HepG2 (cell line): ENCODE measurements around the gene ACRBP. TPM values are rescaled to one million over a fixed set of nuclear protein-coding genes. Genes with fewer than 3 reads are reported as not detected.

ENCODE experiments used
- ETV6 ChIP-seq: sonication (generic); formaldehyde crosslinking; conservative IDR thresholded peaks from 2 replicates; pipeline ENCODE4 v1.4.0; 2020; ENCODE audit warnings: missing genetic modification reagents
- FOXP1 ChIP-seq, 2 experiments: fragments of 450-650 bp in 1 of 2; IDR thresholded peaks; 2 replicates each; pipeline ENCODE4 v1.6.1; 2017 to 2018; ENCODE audit warnings: antibody characterized with exemption in 1 of 2
- HNRNPLL ChIP-seq: fragments of 200-400 bp; formaldehyde crosslinking; IDR thresholded peaks from 2 replicates; pipeline ENCODE4 v1.6.1; 2017; ENCODE audit warnings: mild to moderate bottlenecking, low read depth, low read length; ENCODE audit not compliant: poor library complexity, severe bottlenecking
- HOXA3 ChIP-seq: sonication (generic); formaldehyde crosslinking; IDR thresholded peaks from 2 replicates; pipeline ENCODE4 v1.5.0; 2020; ENCODE audit warnings: missing genetic modification reagents
- KAT2B ChIP-seq: fragments of 150-350 bp; IDR thresholded peaks from 2 replicates; pipeline ENCODE4 v1.6.1; 2014; ENCODE audit warnings: low read depth, low read length, borderline replicate concordance
- KLF15 ChIP-seq: sonication (generic); formaldehyde crosslinking; IDR thresholded peaks from 2 replicates; pipeline ENCODE4 v1.8.1; 2023; ENCODE audit warnings: borderline replicate concordance, mild to moderate bottlenecking, inconsistent platforms, missing genetic modification reagents, mixed read lengths
- KMT2A ChIP-seq: sonication (generic); formaldehyde crosslinking; IDR thresholded peaks from 2 replicates; pipeline ENCODE4 v1.4.0; 2020; ENCODE audit warnings: missing genetic modification reagents
- MTA3 ChIP-seq: sonication (generic); formaldehyde crosslinking; IDR thresholded peaks from 2 replicates; pipeline ENCODE4 v1.4.0; 2020; ENCODE audit warnings: missing genetic modification reagents
- NR2C2 ChIP-seq: sonication (generic); formaldehyde crosslinking; IDR thresholded peaks from 2 replicates; pipeline ENCODE4 v1.4.0; 2020; ENCODE audit warnings: missing genetic modification reagents, mild to moderate bottlenecking, moderate library complexity, borderline replicate concordance
- RBAK ChIP-seq: sonication (generic); formaldehyde crosslinking; IDR thresholded peaks from 2 replicates; pipeline ENCODE4 v1.5.1; 2020; ENCODE audit warnings: mild to moderate bottlenecking, missing genetic modification reagents
- RELA ChIP-seq: sonication (generic); formaldehyde crosslinking; IDR thresholded peaks from 2 replicates; pipeline ENCODE4 v1.4.0; 2020; ENCODE audit warnings: missing genetic modification reagents
- STAT6 ChIP-seq: sonication (generic); formaldehyde crosslinking; IDR thresholded peaks from 2 replicates; pipeline ENCODE4 v1.4.0; 2020; ENCODE audit warnings: missing genetic modification reagents, mild to moderate bottlenecking, borderline replicate concordance
- ZBTB2 ChIP-seq: sonication (generic); formaldehyde crosslinking; IDR thresholded peaks from 2 replicates; pipeline ENCODE4 v1.8.0; 2022; ENCODE audit warnings: low read depth, missing genetic modification reagents
- ZNF17 ChIP-seq: sonication (generic); formaldehyde crosslinking; IDR thresholded peaks from 2 replicates; pipeline ENCODE4 v1.5.0; 2020; ENCODE audit warnings: mild to moderate bottlenecking, missing genetic modification reagents
- ZNF260 ChIP-seq: sonication (generic); formaldehyde crosslinking; IDR thresholded peaks from 2 replicates; pipeline ENCODE4 v1.4.0; 2020; ENCODE audit warnings: missing genetic modification reagents, low read depth, mild to moderate bottlenecking, borderline replicate concordance
- ZNF570 ChIP-seq: sonication (generic); formaldehyde crosslinking; IDR thresholded peaks from 2 replicates; pipeline ENCODE4 v1.4.0; 2020; ENCODE audit warnings: mild to moderate bottlenecking, missing genetic modification reagents, borderline replicate concordance
- ZNF672 ChIP-seq: sonication (generic); formaldehyde crosslinking; IDR thresholded peaks from 2 replicates; pipeline ENCODE4 v1.8.1; 2022; ENCODE audit warnings: missing genetic modification reagents
- ZNF878 ChIP-seq: sonication (generic); formaldehyde crosslinking; IDR thresholded peaks from 2 replicates; pipeline ENCODE4 v1.8.1; 2023; ENCODE audit warnings: mild to moderate bottlenecking, missing genetic modification reagents, moderate library complexity
- polyA plus RNA-seq, 8 experiments: library from polyadenylated mRNA; depleted of rRNA in 3 of 8; stranded (reverse) in 7 of 8; unstranded in 1 of 8; fragments of >200 nt; fragmentation: Illumina TruSeq in 4 of 8; extraction: Trizol in 4 of 8; gene quantifications; 2 replicates each; pipeline versions ENCODE4 v1.2.1 to v1.2.3, GENCODE V29; 2011 to 2016; ENCODE audit warnings: low read depth in 4 of 8, missing spikeins in 1 of 8, mixed read lengths in 1 of 8; ENCODE audit not compliant: insufficient read depth in 1 of 8
- total RNA-seq, 5 experiments: library from RNA; depleted of rRNA; stranded (reverse); fragments of >200 nt; fragmentation: Illumina TruSeq; extraction: Trizol; gene quantifications; 2 replicates each; pipeline ENCODE4 v1.2.3, GENCODE V29; 2016; ENCODE audit warnings: low read depth in 1 of 5
- TF ChIP-seq, protein P1 (sequence below): sonication (generic); formaldehyde crosslinking; IDR thresholded peaks from 2 replicates; pipeline ENCODE4 v1.4.0; 2020; ENCODE audit warnings: missing genetic modification reagents

Gene ACRBP
- total and polyA plus RNA-seq, 2 of the 13 experiments (the other 11 are each of a cell fraction or from before 2014, with no cell fraction given) = 0.46 TPM; not detected in 1

GRCh38 chr12:6662906-6663742 lies 15.9 kb upstream of the ACRBP start, which contains the start of gene ING4 (continued):
- TF ChIP-seq STAT6 = peak; percentile 78; the same call in 1 of the 2 replicates
- TF ChIP-seq MTA3 (CRISPR knock-in tag) = no peak
- TF ChIP-seq, protein P1, sequence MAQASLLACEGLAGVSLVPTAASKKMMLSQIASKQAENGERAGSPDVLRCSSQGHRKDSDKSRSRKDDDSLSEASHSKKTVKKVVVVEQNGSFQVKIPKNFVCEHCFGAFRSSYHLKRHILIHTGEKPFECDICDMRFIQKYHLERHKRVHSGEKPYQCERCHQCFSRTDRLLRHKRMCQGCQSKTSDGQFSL (CRISPR knock-in tag) = peak; percentile 76; the same call in 1 of the 2 replicates
- peak; percentile 75; the same call in 1 of the 2 replicates for TF ChIP-seq ZBTB2 (CRISPR knock-in tag)
- TF ChIP-seq ETV6 (CRISPR knock-in tag) = no peak; the same call in 1 of the 2 replicates
- no peak for TF ChIP-seq ZNF672 (CRISPR knock-in tag)
- no peak for TF ChIP-seq ZNF878
- TF ChIP-seq ZNF260 = no peak
- no peak for TF ChIP-seq RBAK (CRISPR knock-in tag)
- peak; percentile 100 for TF ChIP-seq HOXA3 (CRISPR knock-in tag)
- 0 out of 2 replicates have a peak, but pooled peaks have one; percentile 20 for TF ChIP-seq RELA (CRISPR knock-in tag)
- no peak for TF ChIP-seq KAT2B
- TF ChIP-seq KMT2A (CRISPR knock-in tag) = no peak; the same call in 1 of the 2 replicates
- no peak for TF ChIP-seq KLF15 (CRISPR knock-in tag)
- no peak for TF ChIP-seq HNRNPLL
- peak; percentile 98 for TF ChIP-seq NR2C2
- TF ChIP-seq ZNF17 (CRISPR knock-in tag) = peak; percentile 76; the same call in 1 of the 2 replicates
- TF ChIP-seq ZNF570 (CRISPR knock-in tag) = no peak
- TF ChIP-seq FOXP1 (IDR thresholded peaks at IDR 0.05) = no peak
- no peak for TF ChIP-seq FOXP1 (CRISPR knock-in tag; IDR thresholded peaks at IDR 0.05)
